Activated T-helper 1 cell treated with Interleukin-2 at 50 U/mL for 16 hours (primary cell): ENCODE measurements around the gene HBA1.
"Not testable (repeated sequence)": the region's sequence is repeated elsewhere in the genome, so short reads cannot be mapped to it uniquely, and the experiment has no call there.

Experiments
- DNase-seq: peaks from one replicate; pipeline ENCODE4 v3.0.0-alpha.2; 2020; ENCODE audit warnings: low read depth

The HBA1 gene

GRCh38 chr16:160242-160641, 16.2 kb upstream of the HBA1 start:
- DNase-seq, result not testable (repeated sequence)

DNA sequence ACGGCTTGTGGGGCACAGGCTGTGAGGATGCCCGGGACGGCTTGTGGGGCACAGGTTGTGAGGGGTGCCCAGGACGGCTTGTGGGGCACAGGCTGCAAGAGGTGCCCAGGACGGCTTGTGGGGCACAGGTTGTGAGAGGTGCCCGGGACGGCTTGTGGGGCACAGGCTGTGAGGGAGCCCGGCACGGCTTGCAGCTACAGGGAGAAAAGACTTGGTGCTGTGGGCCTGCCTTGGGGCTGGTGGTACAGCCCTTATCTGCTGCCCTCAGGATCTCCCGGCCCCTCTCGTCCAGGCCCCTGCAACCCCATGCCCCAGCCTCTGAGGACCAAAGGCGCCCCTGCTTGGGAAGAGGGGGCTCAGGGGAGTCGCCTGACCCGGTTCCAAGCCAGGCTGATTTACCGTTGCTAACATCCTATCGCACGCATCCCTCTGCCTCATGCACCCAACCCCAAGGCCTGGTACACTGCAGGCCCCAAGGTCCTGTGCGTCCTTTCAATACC, 15.7 kb upstream of the HBA1 start:
- DNase-seq, result no peak

DNA sequence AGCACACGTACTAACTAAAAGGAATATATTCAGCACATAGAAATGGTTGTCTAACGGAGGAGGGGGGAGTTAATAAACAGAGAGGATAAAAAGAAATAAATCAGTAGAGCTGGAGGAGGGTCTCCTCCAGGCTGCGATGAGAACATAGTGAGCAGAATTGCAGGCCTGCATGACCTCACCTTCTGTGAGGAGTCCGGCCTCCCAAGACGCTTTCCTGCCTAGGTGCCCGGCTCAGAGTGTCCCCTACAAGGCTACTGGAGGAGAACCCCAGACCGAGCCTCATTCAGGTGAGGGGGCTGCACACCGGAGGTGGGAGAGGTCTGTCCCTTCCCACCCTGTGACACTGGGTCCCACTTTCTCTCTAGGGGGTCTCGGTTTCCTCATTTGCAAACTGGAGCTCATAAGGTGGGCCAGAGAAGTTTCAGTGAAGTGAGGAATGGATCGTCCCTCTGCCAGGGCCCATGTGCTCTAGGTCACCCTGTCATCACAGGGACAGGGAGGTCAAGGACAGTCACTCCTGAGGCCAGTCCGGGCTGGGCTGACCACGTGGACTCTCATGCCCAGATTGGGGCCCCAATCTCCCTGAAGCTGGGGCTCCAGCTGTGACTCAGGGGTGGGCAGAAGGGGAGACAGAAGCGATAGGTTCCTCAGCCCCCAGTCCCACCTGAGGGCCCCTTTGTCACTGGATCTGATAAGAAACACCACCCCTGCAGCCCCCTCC, 14.0 kb upstream of the HBA1 start:
- no peak for DNase-seq

GRCh38 chr16:163139-163538, 13.3 kb upstream of the HBA1 start:
- DNase-seq, result not testable (repeated sequence)

- not testable (repeated sequence) for DNase-seq
Observed at GRCh38 chr16:163696-164095, 12.8 kb upstream of the HBA1 start.

GRCh38 chr16:164134-164823, 12.2 kb upstream of the HBA1 start:
- not testable (repeated sequence) for DNase-seq

GRCh38 chr16:164827-165538, 11.5 kb upstream of the HBA1 start:
- DNase-seq, result no peak

GRCh38 chr16:165539-166374, 10.7 kb upstream of the HBA1 start, which contains the start of gene HBM:
TSS of gene HBM (plus strand) at chr16:165978. CDS start at chr16:165998, 20 bp downstream.
- DNase-seq, result no peak

- no peak for DNase-seq
Observed at GRCh38 chr16:166375-167121, 9.9 kb upstream of the HBA1 start.

DNA sequence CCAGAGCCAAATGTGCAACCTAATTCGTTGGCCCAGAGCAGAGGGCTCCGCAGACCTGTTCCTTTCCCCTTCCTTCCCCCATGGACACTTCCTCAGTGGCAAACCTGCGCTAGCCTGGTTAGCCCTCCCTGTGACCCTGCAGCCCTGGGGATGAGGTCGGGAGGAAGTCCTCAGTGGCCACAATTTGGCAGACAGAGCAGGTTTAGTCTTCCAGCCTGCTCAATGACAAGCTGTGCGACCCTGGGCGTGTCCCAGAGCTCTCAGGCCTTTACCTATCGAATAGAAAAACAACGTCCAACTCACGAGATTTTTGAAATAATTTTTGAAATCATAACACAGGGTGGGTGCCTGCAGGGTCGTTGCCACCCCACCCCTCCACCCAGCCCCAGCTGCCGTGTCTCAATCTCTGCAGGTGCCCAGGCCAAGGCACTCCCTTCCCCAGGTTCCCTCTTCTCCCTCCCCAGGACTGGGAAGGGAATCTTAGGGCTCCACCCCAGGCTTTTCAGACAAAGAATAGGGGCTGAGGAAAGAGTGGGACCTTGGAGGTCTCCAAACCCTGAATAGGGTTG, 9.3 kb upstream of the HBA1 start:
- DNase-seq, result no peak

- DNase-seq, result no peak
Observed at GRCh38 chr16:168424-168823, 8.1 kb upstream of the HBA1 start.

DNA sequence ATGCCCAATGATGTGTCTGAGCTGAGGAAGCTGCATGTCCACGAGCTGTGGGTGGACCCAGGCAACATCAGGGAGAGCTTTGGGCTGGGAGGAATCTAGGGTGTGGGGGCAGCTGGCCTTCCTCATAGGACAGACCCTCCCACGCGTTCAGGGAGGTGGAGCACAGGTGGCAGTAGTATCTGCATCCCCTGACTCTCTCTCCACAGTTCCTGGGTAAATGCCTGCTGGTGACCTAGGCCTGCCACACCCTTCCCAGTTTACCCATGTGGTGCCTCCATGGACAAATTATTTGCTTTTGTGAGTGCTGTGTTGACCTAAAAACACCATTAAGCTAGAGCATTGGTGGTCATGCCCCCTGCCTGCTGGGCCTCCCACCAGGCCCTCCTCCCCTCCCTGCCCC, 7.5 kb upstream of the HBA1 start:
- no peak for DNase-seq

GRCh38 chr16:170088-170507, 6.4 kb upstream of the HBA1 start:
- DNase-seq, result not testable (repeated sequence)

GRCh38 chr16:170788-171187, 5.7 kb upstream of the HBA1 start:
- DNase-seq, result no peak

DNA sequence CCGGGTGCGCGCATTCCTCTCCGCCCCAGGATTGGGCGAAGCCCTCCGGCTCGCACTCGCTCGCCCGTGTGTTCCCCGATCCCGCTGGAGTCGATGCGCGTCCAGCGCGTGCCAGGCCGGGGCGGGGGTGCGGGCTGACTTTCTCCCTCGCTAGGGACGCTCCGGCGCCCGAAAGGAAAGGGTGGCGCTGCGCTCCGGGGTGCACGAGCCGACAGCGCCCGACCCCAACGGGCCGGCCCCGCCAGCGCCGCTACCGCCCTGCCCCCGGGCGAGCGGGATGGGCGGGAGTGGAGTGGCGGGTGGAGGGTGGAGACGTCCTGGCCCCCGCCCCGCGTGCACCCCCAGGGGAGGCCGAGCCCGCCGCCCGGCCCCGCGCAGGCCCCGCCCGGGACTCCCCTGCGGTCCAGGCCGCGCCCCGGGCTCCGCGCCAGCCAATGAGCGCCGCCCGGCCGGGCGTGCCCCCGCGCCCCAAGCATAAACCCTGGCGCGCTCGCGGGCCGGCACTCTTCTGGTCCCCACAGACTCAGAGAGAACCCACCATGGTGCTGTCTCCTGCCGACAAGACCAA, 4.0 kb upstream of the HBA1 start, which contains the start of gene HBA2:
Gene HBA2 (plus strand): TSS at position 503 of the 568 bp plus-strand sequence. CDS start 37 bp downstream, at position 540.
- DNase-seq, result not testable (repeated sequence)

GRCh38 chr16:173211-173854, 3.1 kb upstream of the HBA1 start:
- DNase-seq, result not testable (repeated sequence)

- not testable (repeated sequence) for DNase-seq
Observed at GRCh38 chr16:173928-174769, 2.3 kb upstream of the HBA1 start.
